Measurements from ENCODE around the gene VIM. TPM values are rescaled to one million over a fixed set of nuclear protein-coding genes. Genes with fewer than 3 reads are reported as not detected.

The VIM gene
- total RNA-seq, 1 donor from 2014 or later: 4,253 TPM

DNA sequence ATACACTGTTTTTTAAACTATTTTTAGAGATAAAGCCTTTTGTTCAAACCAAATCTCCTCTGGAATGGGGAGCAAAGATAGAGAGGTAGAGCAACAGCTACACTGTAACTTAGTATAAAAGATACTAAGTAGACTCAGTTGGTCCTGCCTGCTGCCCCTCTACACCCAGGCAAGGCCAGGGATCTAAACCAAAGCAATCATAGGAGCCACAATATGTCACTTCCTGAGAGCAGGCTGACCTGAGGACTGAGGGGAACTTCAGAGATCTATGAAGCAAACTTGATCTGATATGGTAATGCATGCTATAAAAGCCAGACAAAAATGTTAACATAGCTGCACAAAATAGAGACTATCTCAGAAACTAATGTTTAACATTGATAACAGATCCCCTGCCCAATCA lies 19.6 kb upstream of the VIM start:
- intact Hi-C loops (cut with DNase I): no loop called here
- DNase-seq (ENCODE audit: low spot score) (no peak), ATAC-seq (no peak)

DNA sequence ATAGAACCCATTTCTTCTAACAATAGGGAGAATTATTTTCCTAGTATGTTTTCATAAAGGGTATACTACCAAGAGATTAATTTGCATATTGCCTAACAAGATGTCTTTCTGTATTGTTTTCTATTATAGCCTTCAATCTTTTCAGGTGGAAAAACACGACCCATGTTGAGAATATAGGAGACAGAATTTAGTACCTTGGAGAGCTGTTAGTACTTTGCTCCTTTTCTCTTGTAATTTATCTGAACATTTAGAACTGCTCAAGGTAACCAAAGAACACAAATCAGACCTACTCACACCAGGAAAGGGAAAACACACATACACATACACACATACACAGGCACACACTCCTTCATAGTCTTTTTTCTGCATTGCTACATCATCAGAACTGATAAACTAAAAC lies 18.7 kb upstream of the VIM start:
- intact Hi-C loops (cut with DNase I): no loop called here

DNA sequence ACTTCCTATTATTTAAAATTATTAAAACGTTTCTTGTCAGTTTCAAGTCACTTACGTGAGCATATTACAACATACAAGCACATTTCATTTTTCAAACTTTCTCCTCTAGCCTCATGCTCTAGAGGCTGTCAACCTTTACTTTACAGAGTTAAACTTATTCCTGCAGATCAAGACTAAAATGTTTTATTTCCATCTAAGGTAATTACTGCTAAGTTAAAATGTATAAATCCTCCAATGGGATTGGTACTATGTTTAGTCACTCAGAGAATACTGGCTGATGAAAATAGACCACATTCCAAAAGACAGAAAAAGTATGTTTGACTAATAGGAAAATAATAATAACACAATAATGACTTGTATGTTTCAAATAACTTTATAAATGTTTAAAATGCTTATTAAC lies 18.2 kb upstream of the VIM start:
- intact Hi-C loops (cut with DNase I): no loop called here
- DNase-seq (ENCODE audit: low spot score) (no peak), ATAC-seq (no peak)

More for the DNA sequence above, 18.7 kb upstream of the VIM start:
- no peak for ATAC-seq
- DNase-seq (ENCODE audit: low spot score): no peak

DNA sequence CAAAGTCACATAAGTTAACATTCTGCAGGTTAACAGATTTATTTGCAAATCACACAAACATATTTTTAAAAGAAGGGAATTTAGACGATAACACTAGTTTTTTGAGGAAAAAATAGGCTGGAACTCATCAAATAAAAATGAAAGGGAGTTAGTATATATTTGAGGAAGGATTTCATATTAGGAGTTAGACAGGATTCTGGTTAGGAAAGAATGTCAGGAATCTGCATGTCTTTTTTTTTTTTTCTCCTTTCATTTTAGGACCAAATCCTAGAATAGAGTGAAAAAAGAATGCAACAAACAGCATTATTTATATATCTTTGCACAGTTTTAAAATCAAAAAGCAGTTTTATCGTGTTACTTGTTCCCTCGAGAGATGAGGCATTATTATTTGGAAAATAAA lies 17.7 kb upstream of the VIM start:
- ATAC-seq (no peak), DNase-seq (ENCODE audit: low spot score) (no peak)
- intact Hi-C loops (cut with DNase I): no loop called here

DNA sequence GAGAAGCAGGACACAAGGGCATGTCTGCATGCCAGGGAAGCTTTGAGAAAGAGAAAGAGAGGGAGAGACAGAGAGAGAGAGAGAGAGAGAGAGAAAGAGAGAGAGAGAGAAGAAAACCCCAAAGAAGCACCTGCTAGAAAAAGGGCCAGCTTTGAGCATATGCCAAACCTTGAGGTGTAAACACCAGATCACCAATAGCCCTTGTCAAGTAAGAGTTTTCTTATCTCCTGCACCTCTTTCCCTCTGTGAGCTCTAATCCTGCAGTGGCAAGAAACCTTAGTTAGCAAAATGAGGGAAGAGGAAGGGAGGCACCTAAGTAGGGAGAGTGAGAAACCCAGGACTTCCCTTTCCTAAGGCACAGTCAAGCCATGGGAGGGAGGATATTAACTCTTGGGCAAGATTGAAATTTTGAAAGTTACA lies 15.2 kb upstream of the VIM start:
- intact Hi-C loops (cut with DNase I): no loop called here
- ATAC-seq (no peak), DNase-seq (ENCODE audit: low spot score) (no peak)

DNA sequence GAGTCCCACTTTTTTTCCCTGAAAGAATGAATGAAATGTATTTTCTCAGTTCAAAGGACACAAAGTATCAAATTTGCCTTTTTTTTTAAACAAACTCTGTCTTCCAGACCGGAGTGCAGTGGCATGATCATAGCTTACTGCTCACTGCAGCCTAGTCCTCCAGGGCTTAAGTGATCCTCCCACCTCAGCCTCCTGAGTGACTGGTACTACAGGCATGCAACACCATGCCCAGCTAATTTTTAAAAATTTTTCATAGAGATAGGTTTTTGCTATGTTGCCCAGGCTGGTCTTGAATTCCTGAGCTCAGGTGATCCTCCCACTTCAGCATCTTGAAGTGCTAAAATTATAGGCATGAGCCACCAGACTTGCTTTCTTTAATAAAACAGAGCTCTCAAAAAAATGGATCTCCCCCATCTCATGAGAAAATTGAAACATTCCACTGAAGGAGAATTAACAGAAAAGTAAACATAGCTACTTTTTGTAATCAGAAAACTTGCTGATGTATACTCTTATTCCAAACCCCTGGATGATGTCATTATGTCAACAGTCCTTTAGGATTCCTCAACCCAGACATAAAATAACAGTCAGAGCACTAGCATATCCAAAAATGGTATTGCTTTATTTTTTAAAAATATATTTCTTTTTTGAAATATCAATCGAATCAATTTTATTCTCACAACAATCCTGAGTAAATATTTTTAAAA lies 14.2 kb upstream of the VIM start:
- DNase-seq (ENCODE audit: low spot score) (no peak), ATAC-seq (no peak)
- intact Hi-C loops (cut with DNase I): no loop called here

DNA sequence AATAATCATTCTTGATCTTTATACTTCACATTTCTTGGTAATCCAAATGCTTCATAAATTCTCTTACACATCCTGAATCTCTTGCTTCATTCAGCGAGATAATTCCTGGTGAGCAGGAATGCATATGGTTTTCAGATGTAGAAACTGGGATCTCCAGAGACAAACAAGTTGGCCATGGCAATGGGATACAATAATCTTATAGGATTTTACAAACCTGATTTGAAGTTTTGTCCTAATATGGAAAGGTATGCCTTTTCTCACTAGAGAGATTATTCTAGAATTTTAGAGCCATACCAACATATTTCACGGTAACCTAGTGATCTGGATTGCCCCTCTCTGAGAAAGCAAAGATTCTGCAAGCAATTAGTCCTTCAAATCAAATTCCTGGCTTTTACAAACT lies 13.5 kb upstream of the VIM start:
- no peak for DNase-seq (ENCODE audit: low spot score)
- intact Hi-C loops (cut with DNase I): no loop called here
- no peak for ATAC-seq

DNA sequence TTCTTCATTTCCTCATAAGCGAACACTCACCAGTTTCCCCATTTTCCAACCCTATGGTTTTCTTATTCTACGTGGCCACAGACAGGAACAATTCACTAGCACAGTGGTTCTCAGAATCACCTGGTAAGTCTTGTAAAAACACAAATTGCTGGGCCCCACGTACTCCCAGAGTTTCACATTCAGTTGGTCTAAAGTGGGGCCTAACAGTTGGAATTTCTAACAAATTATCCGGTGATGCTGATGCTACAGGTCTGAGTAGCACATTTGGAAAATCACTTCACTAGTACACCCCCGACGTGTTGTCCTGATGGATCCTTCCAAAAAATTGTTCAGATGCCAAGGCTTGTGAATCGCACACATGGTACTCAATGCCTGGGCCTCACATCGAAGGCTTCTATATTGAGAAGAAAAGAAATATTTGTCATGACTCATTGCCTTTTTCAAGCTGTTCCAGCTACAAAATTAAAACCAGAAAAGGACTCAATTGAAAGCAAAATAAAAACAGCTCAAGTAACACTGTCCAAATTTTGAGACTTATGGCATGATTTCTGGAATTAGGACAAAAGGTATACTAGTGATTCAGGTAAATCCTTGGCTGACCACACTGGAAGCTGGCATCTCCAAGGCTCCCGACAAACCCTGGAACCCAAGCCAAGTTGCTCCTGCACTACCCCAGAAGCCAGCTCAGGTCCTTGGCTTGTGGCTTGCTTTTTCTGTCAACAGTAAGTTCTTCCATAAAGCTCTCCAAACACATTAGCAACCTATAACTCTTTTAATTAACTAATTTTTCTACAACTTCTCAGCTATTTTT lies 12.9 kb upstream of the VIM start:
- DNase-seq (ENCODE audit: low spot score) (no peak), ATAC-seq (peak; percentile 34)
- intact Hi-C loops (cut with DNase I): no loop called here

DNA sequence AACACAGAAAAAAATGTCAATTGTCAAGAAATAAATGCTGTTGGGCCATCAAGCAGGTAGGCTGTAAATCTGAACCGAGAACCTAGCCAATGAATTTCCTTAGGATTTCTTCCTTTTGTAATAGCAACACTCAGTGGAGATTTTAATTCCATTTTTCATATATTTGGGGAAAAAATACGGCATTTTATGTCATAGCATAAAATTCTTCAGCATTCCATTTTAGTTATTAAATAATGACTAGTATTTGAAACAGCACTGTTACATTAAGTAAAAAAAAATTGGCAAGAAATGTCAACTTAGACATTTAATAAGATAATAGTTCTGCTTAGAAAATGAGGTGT lies 12.3 kb upstream of the VIM start:
- DNase-seq (ENCODE audit: low spot score) (no peak), ATAC-seq (no peak)
- intact Hi-C loops (cut with DNase I): no loop called here

DNA sequence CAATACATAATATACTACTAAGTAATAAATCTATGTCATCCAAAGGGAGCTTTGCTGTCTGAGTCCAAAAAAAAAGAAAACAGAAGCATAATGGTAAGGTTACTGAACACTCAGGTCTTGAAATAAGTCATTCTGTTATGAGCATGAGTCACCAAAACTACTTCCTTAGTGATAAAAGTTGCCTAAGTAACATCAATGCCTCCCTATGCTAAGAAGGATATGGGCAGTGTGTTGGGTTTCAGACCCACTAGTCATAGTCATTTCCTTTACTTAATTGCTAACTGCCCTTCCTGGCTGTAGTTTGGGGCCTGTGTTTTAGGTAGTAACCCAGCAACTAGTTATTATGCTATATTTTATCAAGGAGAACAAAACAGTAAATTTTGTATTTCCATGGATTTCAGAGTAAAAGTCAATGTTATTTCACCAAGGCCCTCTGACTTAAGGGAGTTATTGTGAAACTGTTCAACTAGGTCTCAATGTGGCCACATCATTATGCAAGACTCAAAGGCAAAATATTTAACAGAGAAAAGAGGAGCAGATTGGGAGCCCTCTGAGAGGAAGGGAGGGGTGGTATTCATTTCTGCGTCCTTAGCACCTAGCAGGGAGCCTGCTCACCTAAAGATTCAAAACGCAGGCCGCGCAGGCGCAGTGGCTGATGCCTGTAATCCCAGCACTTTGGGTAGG lies 11.7 kb upstream of the VIM start:
- ATAC-seq (peak; percentile 93), DNase-seq (ENCODE audit: low spot score) (no peak)
- intact Hi-C loops (cut with DNase I): no loop called here

DNA sequence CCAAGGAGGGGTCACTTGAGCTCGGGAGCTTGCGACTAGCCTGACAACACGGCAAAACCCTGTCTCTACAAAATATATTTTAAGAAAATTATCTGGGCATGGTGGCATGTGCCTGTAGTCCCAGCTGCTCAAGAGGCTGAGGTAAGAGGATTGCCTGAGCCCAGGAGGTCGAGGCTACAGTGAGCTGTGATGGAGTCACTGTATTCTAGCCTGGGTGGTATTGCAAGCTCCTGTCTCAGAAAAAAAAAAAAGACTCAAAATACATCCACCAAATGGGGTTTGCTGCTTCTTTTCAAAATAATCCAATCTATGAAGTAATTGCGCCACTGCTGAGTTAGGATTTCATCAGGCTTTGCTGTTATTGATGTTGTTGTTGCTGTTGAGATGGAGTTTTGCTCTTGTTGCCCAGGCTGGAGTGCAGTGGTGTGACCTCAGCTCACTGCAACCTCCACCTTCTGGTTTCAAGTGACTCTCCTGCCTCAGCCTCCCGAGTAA lies 11.1 kb upstream of the VIM start:
- DNase-seq (ENCODE audit: low spot score): no peak
- intact Hi-C loops (cut with DNase I): no loop called here
- ATAC-seq: peak; percentile 9

DNA sequence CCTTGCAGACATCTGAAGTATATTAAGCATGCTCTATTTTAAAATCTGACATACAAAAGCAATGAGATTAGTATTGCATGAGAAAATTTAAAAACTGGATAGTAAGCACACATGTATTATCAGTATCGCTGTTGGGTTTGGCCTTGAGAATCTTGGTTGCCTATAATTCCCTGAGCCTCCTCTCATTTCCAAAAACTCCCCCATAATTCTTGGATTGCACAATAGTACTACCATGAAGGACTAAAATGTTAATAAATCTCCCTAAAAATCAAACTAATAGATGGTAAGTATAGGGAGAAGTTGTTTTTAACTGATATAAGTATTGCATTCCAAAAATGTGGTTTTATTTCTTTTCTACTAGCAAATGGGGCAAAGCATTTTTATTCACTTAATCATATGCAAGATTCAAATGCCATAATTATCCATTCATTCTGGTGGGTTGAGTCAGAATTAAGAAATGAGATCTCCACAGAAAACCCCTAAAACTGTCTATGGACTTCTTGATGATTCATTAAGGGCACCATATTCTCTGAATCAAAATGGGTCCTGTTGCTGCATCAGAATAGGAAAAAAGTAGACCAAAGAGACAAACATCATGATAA lies 10.3 kb upstream of the VIM start:
- ATAC-seq (no peak), DNase-seq (ENCODE audit: low spot score) (no peak)
- intact Hi-C loops (cut with DNase I): no loop called here

DNA sequence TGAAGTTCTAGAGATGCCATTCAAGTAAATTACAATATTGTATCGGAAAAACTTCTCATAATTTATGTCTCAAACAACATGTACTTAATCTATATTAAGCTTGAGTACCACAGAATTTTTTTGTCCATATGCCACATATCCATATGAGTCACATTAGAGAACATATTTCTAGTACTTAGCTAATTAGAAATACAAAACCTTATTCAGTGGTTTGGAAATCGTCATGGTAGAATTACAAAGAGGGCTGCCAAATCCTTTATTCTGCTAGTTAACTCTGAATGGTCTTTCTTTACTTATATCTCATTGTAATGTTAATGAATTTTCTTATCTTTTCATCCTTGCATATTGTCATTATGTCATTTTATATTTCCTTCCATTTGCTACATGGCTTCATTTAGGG lies 9.0 kb upstream of the VIM start:
- DNase-seq (ENCODE audit: low spot score) (no peak), ATAC-seq (no peak)
- intact Hi-C loops (cut with DNase I): no loop called here

DNA sequence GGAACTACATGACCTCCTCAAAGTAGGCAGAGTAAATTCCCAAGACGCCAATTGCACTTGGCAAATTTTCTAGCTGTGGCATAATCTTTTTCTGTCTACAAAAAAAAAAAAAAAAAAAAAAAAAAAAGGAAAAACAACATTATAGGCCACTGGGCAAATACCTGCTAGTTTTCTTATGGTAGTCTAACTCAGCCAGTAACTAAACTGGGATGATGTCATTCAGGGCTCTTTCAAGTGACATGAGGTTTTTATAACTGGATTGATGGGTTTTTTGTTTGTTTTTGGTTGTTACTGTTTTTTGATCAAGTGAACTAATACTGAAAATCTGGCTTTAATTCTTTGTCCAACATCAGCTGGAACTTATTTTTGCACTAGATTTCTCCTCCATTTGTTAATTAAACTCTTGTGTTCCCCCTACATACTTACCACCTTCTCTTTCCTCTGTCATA lies 7.4 kb upstream of the VIM start:
- intact Hi-C loops (cut with DNase I): no loop called here
- ATAC-seq (no peak), DNase-seq (ENCODE audit: low spot score) (no peak)

DNA sequence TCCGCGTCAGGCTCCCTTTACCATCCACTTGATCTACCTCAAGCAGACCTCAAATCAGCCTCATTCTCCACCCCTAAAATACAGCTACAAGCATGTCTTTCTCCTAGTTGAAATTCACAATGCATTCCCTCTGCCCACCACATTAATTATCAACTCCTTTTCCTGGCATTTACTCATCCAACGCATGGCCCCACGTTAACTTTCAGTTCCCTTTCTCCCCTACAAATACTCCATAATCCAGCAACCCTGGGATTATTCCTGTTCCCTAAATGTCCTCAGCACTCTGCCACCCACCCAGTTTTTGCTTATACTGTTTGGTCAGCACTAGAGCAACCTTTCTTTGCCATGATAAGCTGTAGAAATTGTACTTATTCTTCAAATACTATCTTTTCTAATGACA lies 5.7 kb upstream of the VIM start:
- DNase-seq (ENCODE audit: low spot score): no peak
- intact Hi-C loops (cut with DNase I): no loop called here
- no peak for ATAC-seq

DNA sequence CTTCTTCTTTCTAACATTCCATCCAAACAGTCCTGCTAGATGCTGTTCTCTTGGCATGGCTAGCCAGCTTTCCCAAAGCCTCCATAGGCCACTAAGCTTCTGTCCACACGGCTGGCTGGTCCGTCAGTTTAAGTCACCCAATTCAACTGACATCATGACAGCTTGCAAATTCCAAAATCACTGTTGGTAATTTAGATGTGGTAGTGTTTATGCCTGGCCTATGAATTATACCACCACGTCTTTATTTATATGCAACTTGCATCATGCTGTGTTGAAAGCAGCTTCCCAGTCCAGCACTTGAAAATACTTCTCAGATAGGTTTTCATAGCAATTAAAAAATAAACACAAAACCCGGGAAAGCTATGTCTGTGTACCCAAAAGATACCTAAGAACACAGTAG lies 2.2 kb upstream of the VIM start:
- intact Hi-C loops (cut with DNase I): no loop called here
- ATAC-seq (no peak), DNase-seq (ENCODE audit: low spot score) (no peak)

DNA sequence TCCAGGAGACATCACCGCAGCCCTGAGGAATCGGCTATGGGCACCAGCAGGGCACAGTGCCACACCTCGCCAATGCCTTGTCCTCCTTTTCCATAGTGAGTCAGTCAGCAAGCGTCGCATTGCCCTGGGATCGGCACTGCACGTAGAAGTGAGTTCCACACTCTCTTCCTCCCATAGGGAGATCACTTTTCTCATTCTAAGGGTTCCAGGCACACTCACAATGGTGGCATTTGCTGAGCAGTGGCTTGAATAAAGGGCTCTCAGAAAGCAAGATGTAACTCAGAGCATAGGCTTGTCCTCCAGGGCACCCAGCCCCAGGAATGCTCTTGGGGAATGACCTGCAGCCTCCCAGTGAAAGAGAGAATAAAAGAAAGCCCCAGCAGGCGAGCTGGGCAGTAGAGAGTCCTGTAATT lies 1.1 kb upstream of the VIM start:
- DNase-seq (ENCODE audit: low spot score) (no peak), ATAC-seq (no peak)
- intact Hi-C loops (cut with DNase I): no loop called here

DNA sequence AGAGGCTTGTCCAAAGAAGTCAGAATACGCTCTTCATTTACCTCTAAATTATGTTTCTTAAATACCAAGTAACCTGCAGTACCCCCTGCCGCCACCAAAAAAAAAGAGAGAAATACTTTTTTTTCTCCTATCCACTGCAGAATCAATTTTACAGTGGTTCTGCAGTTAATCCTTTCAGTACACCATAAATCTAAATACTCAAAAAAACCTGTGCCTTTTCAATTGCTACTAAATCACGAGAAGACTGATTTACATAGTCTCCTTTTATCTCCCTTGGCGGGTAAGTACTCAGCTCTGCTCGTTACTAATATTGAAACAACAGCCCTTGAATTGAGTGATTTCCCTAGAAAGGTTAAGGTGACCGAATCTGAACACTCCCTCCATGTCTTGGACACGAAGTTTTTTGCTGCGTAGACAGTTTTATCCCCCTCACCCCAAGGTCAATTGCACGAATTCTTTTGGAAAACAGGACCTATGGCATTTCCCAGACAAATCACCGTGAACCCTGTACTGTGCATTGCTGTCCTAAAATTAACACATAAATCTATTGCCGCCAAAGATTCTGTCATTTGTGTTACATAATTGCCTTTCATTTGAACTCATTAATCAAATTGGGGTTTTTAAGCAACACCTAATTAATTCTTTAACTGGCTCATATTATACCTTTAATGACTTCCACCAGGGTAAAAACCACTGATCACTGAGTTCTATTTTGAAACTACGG lies 512 bp upstream of the VIM start:
- ATAC-seq (no peak), DNase-seq (ENCODE audit: low spot score) (no peak)
- intact Hi-C loops (cut with DNase I): no loop called here
